Tibial nerve (tissue), 4 donors: Measurements from ENCODE around the gene MARS1. TPM values are rescaled to one million over a fixed set of nuclear protein-coding genes. Genes with fewer than 3 reads are reported as not detected.
A peak's percentile ranks its signal among the peaks of the same experiment; 100 is the strongest.

Experiments
- DNase-seq, 2 donors: peaks; one replicate each; pipeline ENCODE4 v3.0.0-alpha.2; 2019; ENCODE audit warnings: low spot score in 2 of 2
- H3K27ac ChIP-seq, 4 donors: fragments of 200-600 bp; sonication (generic) in 3 of 4; one replicate each; pipeline ENCODE4 v1.5.1; 2017 to 2019; ENCODE audit warnings: mild to moderate bottlenecking in 1 of 4
- H3K27me3 ChIP-seq, 2 donors: fragments of 200-600 bp; sonication (generic) in 1 of 2; one replicate each; pipeline versions ENCODE4 v1.5.1 to v1.6.0; 2017 to 2019
- H3K36me3 ChIP-seq, 3 donors: fragments of 200-600 bp; sonication (generic); one replicate each; pipeline ENCODE4 v1.5.1; 2018 to 2019
- H3K4me1 ChIP-seq, 4 donors: fragments of 200-600 bp; sonication (generic) in 3 of 4; one replicate each; pipeline ENCODE4 v1.5.1; 2017 to 2019
- H3K4me3 ChIP-seq, 4 donors: fragments of 200-600 bp; sonication (generic) in 3 of 4; one replicate each; pipeline ENCODE4 v1.5.1; 2017 to 2019; ENCODE audit warnings: mild to moderate bottlenecking in 1 of 4, moderate library complexity in 1 of 4
- H3K9me3 ChIP-seq, 4 donors: fragments of 200-600 bp; sonication (generic) in 3 of 4; one replicate each; pipeline ENCODE4 v1.5.1; 2017 to 2019
- CTCF ChIP-seq, 5 experiments: fragments of 200-600 bp in 3 of 5; fragments of 450-650 bp in 2 of 5; sonication (generic) in 3 of 5; IDR thresholded peaks; one replicate each; pipeline ENCODE4 v1.5.1; 2016 to 2019; ENCODE audit warnings: antibody characterized with exemption in 5 of 5, mild to moderate bottlenecking in 3 of 5, moderate library complexity in 2 of 5
- EP300 ChIP-seq, 2 donors: sonication (generic); formaldehyde crosslinking; IDR thresholded peaks; one replicate each; pipeline ENCODE4 v1.6.1; 2017; ENCODE audit warnings: antibody characterized with exemption in 2 of 2, mild to moderate bottlenecking in 1 of 2
- POLR2A ChIP-seq, 2 donors: fragments of 450-650 bp; IDR thresholded peaks; one replicate each; pipeline ENCODE4 v1.6.1; 2017; ENCODE audit warnings: antibody characterized with exemption in 2 of 2, mild to moderate bottlenecking in 2 of 2, moderate library complexity in 2 of 2
- WGBS, 2 donors: methylation state at CpG; one replicate each; pipeline ENCODE4 v1.1.5; 2018; 5-methylcytosine and 5-hydroxymethylcytosine counted together
- total RNA-seq, 4 donors: library from RNA; depleted of rRNA; stranded (reverse); fragments of >200 nt; gene quantifications; one replicate each; pipeline ENCODE4 v1.1.0, GENCODE V29; 2016

The MARS1 gene
- total RNA-seq, 4 donors from 2014 or later, result 53.5 to 101 (median 74.2) TPM

- peak; percentile 94 to 96 for DNase-seq
- Histone ChIP-seq H3K27ac (peak within 1 kb of the TSS; percentile 89 to 95 (median 92)), H3K4me3 (peak within 1 kb of the TSS; percentile 83 to 99 (median 92)), H3K36me3 (peaks cover 0 to 20% (median 0%) of the 10 kb centered on the region in 3 donors), H3K9me3 (no peaks in the 10 kb centered on the region), H3K27me3 (peaks cover 2 to 28% of the 10 kb centered on the region in 2 donors), H3K4me1 (peaks cover 3 to 51% (median 23%) of the 10 kb centered on the region in 4 donors)
- TF ChIP-seq POLR2A (IDR thresholded peaks at IDR 0.05), result peak in 1 of 2 donors; percentile 51
- peak in 1 of 2 donors; percentile 73 for TF ChIP-seq EP300 (IDR thresholded peaks at IDR 0.05)
- TF ChIP-seq CTCF (IDR thresholded peaks at IDR 0.05), result peak in 3 of 5 experiments; percentile 6 to 25 (median 8)
- WGBS, 2 donors, result 1% methylated on average over 54 to 55 of the region's 56 CpGs
Observed at GRCh38 chr12:57546438-57547287, 58.8 kb downstream of the MARS1 start, which contains the start of gene DCTN2. Gene DCTN2 (minus strand): TSS chr12:57547192. CDS start chr12:57547063, 129 bp downstream.

GRCh38 chr12:57547288-57548012 lies 59.6 kb downstream of the MARS1 start:
- no peak for DNase-seq
- Histone ChIP-seq H3K27ac (peak overlapping the region in 3 of 4 donors; percentile 89 to 95 (median 93)), H3K4me1 (peaks cover 3 to 51% (median 22%) of the 10 kb centered on the region in 4 donors), H3K36me3 (peaks cover 0 to 12% (median 0%) of the 10 kb centered on the region in 3 donors), H3K4me3 (peak overlapping the region; percentile 83 to 99 (median 92)), H3K27me3 (peaks cover 2 to 28% of the 10 kb centered on the region in 2 donors), H3K9me3 (no peaks in the 10 kb centered on the region)
- WGBS, 2 donors, result 21 to 22% methylated on average over 9 of the region's 9 CpGs
- no peak for TF ChIP-seq CTCF (IDR thresholded peaks at IDR 0.05)
- TF ChIP-seq EP300 (IDR thresholded peaks at IDR 0.05), result no peak
- TF ChIP-seq POLR2A (IDR thresholded peaks at IDR 0.05), result no peak

GRCh38 chr12:57548013-57548315 lies 60.1 kb downstream of the MARS1 start:
- peaks cover 2 to 28% of the 10 kb centered on the region in 2 donors for H3K27me3 ChIP-seq
- H3K27ac ChIP-seq, result no peak overlapping the region
- 94 to 95% methylated on average over 2 of the region's 2 CpGs for WGBS, 2 donors
- TF ChIP-seq POLR2A (IDR thresholded peaks at IDR 0.05) (no peak), EP300 (IDR thresholded peaks at IDR 0.05) (no peak), CTCF (IDR thresholded peaks at IDR 0.05) (no peak)
- no peak overlapping the region for H3K4me3 ChIP-seq
- peaks cover 3 to 51% (median 22%) of the 10 kb centered on the region in 4 donors for H3K4me1 ChIP-seq
- peaks cover 0 to 7% (median 0%) of the 10 kb centered on the region in 3 donors for H3K36me3 ChIP-seq
- H3K9me3 ChIP-seq, result no peaks in the 10 kb centered on the region
- no peak for DNase-seq

- TF ChIP-seq CTCF (IDR thresholded peaks at IDR 0.05) (no peak), EP300 (IDR thresholded peaks at IDR 0.05) (no peak), POLR2A (IDR thresholded peaks at IDR 0.05) (no peak)
- no peak overlapping the region for H3K27ac ChIP-seq
- H3K36me3 ChIP-seq, result peaks cover 0 to 3% (median 0%) of the 10 kb centered on the region in 3 donors
- H3K9me3 ChIP-seq, result no peaks in the 10 kb centered on the region
- peaks cover 2 to 28% of the 10 kb centered on the region in 2 donors for H3K27me3 ChIP-seq
- H3K4me1 ChIP-seq, result peaks cover 3 to 47% (median 22%) of the 10 kb centered on the region in 4 donors
- DNase-seq, result no peak
- H3K4me3 ChIP-seq, result no peak overlapping the region
- WGBS, 2 donors, result 57 to 65% methylated on average over 2 of the region's 2 CpGs
Observed at GRCh38 chr12:57548488-57548887, 60.6 kb downstream of the MARS1 start.
